HepG2 (cell line): ENCODE measurements around the gene PYGB. TPM values are rescaled to one million over a fixed set of nuclear protein-coding genes. Genes with fewer than 3 reads are reported as not detected.
A peak's percentile ranks its signal among the peaks of the same experiment; 100 is the strongest.

ENCODE experiments used
- AGO1 ChIP-seq: fragments of 200-400 bp; formaldehyde crosslinking; IDR thresholded peaks from 2 replicates; pipeline ENCODE4 v1.6.1; 2017; ENCODE audit warnings: mild to moderate bottlenecking, low read depth, low read length, moderate library complexity; ENCODE audit not compliant: poor library complexity, severe bottlenecking
- CCDC6 ChIP-seq: sonication (generic); formaldehyde crosslinking; IDR thresholded peaks from 2 replicates; pipeline ENCODE4 v1.8.1; 2022; ENCODE audit warnings: mild to moderate bottlenecking, missing genetic modification reagents, moderate library complexity
- ERF ChIP-seq: IDR thresholded peaks from 2 replicates; pipeline ENCODE4 v1.6.1; 2018; ENCODE audit warnings: missing biosample characterization, missing genetic modification reagents
- ESRRA ChIP-seq: sonication (generic); formaldehyde crosslinking; IDR thresholded peaks from 2 replicates; pipeline ENCODE4 v1.5.1; 2020; ENCODE audit warnings: mild to moderate bottlenecking, low read depth, missing genetic modification reagents
- ISL2 ChIP-seq: sonication (generic); formaldehyde crosslinking; IDR thresholded peaks from 2 replicates; pipeline ENCODE4 v1.5.0; 2020; ENCODE audit warnings: missing genetic modification reagents
- KLF11 ChIP-seq: IDR thresholded peaks from 2 replicates; pipeline ENCODE4 v1.6.1; 2016; ENCODE audit warnings: missing compliant biosample characterization
- LBX2 ChIP-seq: sonication (generic); formaldehyde crosslinking; IDR thresholded peaks from 2 replicates; pipeline ENCODE4 v1.5.0; 2020; ENCODE audit warnings: missing genetic modification reagents, mild to moderate bottlenecking, borderline replicate concordance
- NFIC ChIP-seq: IDR thresholded peaks from 2 replicates; pipeline ENCODE4 v1.6.1; 2012; ENCODE audit warnings: mild to moderate bottlenecking, low read length, inconsistent platforms
- NR2F2 ChIP-seq: IDR thresholded peaks from 2 replicates; pipeline ENCODE4 v1.6.1; 2012; ENCODE audit warnings: low read depth, inconsistent platforms, borderline replicate concordance
- SETDB1 ChIP-seq: sonication (generic); formaldehyde crosslinking; IDR thresholded peaks from 2 replicates; pipeline ENCODE4 v1.5.1; 2020; ENCODE audit warnings: missing genetic modification reagents, mild to moderate bottlenecking, borderline replicate concordance
- TERF1 ChIP-seq: sonication (generic); formaldehyde crosslinking; IDR thresholded peaks from 2 replicates; pipeline ENCODE4 v1.8.0; 2022; ENCODE audit warnings: mild to moderate bottlenecking, missing genetic modification reagents, moderate library complexity
- TOE1 ChIP-seq: sonication (generic); formaldehyde crosslinking; IDR thresholded peaks from 2 replicates; pipeline ENCODE4 v1.4.0; 2020; ENCODE audit warnings: mild to moderate bottlenecking, missing genetic modification reagents
- TSC22D2 ChIP-seq: sonication (generic); formaldehyde crosslinking; IDR thresholded peaks from 2 replicates; pipeline ENCODE4 v1.5.1; 2020; ENCODE audit warnings: missing genetic modification reagents, mild to moderate bottlenecking, borderline replicate concordance
- ZKSCAN8 ChIP-seq: IDR thresholded peaks from 2 replicates; pipeline ENCODE4 v1.6.1; 2016; ENCODE audit warnings: borderline replicate concordance, missing genetic modification reagents, missing compliant biosample characterization
- ZNF24 ChIP-seq: fragments of 450-650 bp; IDR thresholded peaks from 2 replicates; pipeline ENCODE4 v1.6.1; 2017; ENCODE audit warnings: antibody characterized with exemption, mild to moderate bottlenecking
- ZNF280D ChIP-seq: sonication (generic); formaldehyde crosslinking; IDR thresholded peaks from 2 replicates; pipeline ENCODE4 v1.5.1; 2020; ENCODE audit warnings: mild to moderate bottlenecking, missing genetic modification reagents
- ZNF3 ChIP-seq: IDR thresholded peaks from 2 replicates; pipeline ENCODE4 v1.7.0; 2017; ENCODE audit warnings: inconsistent platforms
- ZNF354B ChIP-seq: sonication (generic); formaldehyde crosslinking; IDR thresholded peaks from 2 replicates; pipeline ENCODE4 v1.8.0; 2022; ENCODE audit warnings: mild to moderate bottlenecking, missing genetic modification reagents
- ZNF543 ChIP-seq: sonication (generic); formaldehyde crosslinking; IDR thresholded peaks from 2 replicates; pipeline ENCODE4 v1.4.0; 2020; ENCODE audit warnings: mild to moderate bottlenecking, missing genetic modification reagents
- ZNF747 ChIP-seq: sonication (generic); formaldehyde crosslinking; IDR thresholded peaks from 2 replicates; pipeline ENCODE4 v1.8.1; 2023; ENCODE audit warnings: missing genetic modification reagents, mild to moderate bottlenecking, borderline replicate concordance
- ZNF75D ChIP-seq: sonication (generic); formaldehyde crosslinking; IDR thresholded peaks from 2 replicates; pipeline ENCODE4 v1.8.1; 2023; ENCODE audit warnings: missing genetic modification reagents, mild to moderate bottlenecking, borderline replicate concordance
- ZNF841 ChIP-seq: sonication (generic); formaldehyde crosslinking; IDR thresholded peaks from 2 replicates; pipeline ENCODE4 v1.8.1; 2023; ENCODE audit warnings: missing genetic modification reagents, borderline replicate concordance
- ZNF879 ChIP-seq: sonication (generic); formaldehyde crosslinking; IDR thresholded peaks from 2 replicates; pipeline ENCODE4 v1.8.1; 2023; ENCODE audit warnings: missing genetic modification reagents
- ZSCAN21 ChIP-seq: sonication (generic); formaldehyde crosslinking; IDR thresholded peaks from 2 replicates; pipeline ENCODE4 v1.8.0; 2022; ENCODE audit warnings: mild to moderate bottlenecking, missing genetic modification reagents, moderate library complexity, borderline replicate concordance
- polyA plus RNA-seq, 8 experiments: library from polyadenylated mRNA; depleted of rRNA in 3 of 8; stranded (reverse) in 7 of 8; unstranded in 1 of 8; fragments of >200 nt; fragmentation: Illumina TruSeq in 4 of 8; extraction: Trizol in 4 of 8; gene quantifications; 2 replicates each; pipeline versions ENCODE4 v1.2.1 to v1.2.3, GENCODE V29; 2011 to 2016; ENCODE audit warnings: low read depth in 4 of 8, missing spikeins in 1 of 8, mixed read lengths in 1 of 8; ENCODE audit not compliant: insufficient read depth in 1 of 8
- total RNA-seq, 5 experiments: library from RNA; depleted of rRNA; stranded (reverse); fragments of >200 nt; fragmentation: Illumina TruSeq; extraction: Trizol; gene quantifications; 2 replicates each; pipeline ENCODE4 v1.2.3, GENCODE V29; 2016; ENCODE audit warnings: low read depth in 1 of 5

The PYGB gene
- total and polyA plus RNA-seq, 2 of the 13 experiments (the other 11 are each of a cell fraction or from before 2014, with no cell fraction given) = 24.2 to 86.3 TPM

GRCh38 chr20:25309395-25310267 lies 61.7 kb downstream of the PYGB start (continued):
- TF ChIP-seq ZNF354B (0 out of 2 replicates have a peak, but pooled peaks have one; percentile 60), ZNF543 (CRISPR knock-in tag) (no peak), ESRRA (CRISPR knock-in tag) (no peak; the same call in 1 of the 2 replicates), ZNF24 (no peak), ZNF75D (CRISPR knock-in tag) (no peak), CCDC6 (CRISPR knock-in tag) (no peak), TERF1 (0 out of 2 replicates have a peak, but pooled peaks have one; percentile 35), ZNF3 (no peak), TOE1 (CRISPR knock-in tag) (no peak), TSC22D2 (CRISPR knock-in tag) (no peak; the same call in 1 of the 2 replicates), AGO1 (peak; percentile 48), ZNF280D (CRISPR knock-in tag) (no peak), ZNF841 (CRISPR knock-in tag) (no peak), NR2F2 (peak; percentile 74; the same call in 1 of the 2 replicates), SETDB1 (CRISPR knock-in tag) (no peak), ERF (CRISPR knock-in tag) (no peak), ZSCAN21 (peak; percentile 60), ISL2 (CRISPR knock-in tag) (peak; percentile 21; the same call in 1 of the 2 replicates), ZNF747 (peak; percentile 47; the same call in 1 of the 2 replicates), ZKSCAN8 (CRISPR knock-in tag) (no peak), ZNF879 (CRISPR knock-in tag) (no peak), KLF11 (CRISPR knock-in tag) (no peak), NFIC (no peak), LBX2 (CRISPR knock-in tag) (no peak)
